GM12878 (cell line): ENCODE measurements around the gene CCDC57.

Source experiments
- CHD2 ChIP-seq: IDR thresholded peaks from 2 replicates; pipeline ENCODE4 v1.6.1; 2011; ENCODE audit warnings: low read depth, low read length, improper control_type of control experiment, borderline replicate concordance
- JUND ChIP-seq: IDR thresholded peaks from 2 replicates; pipeline ENCODE4 v1.6.1; 2012; ENCODE audit warnings: low read depth, mild to moderate bottlenecking, low read length, improper control_type of control experiment, moderate library complexity
- POLR2A ChIP-seq: IDR thresholded peaks from 2 replicates; pipeline ENCODE4 v1.6.1; 2011; ENCODE audit warnings: low read depth, mild to moderate bottlenecking, low read length
- POLR2AphosphoS5 ChIP-seq: IDR thresholded peaks from 2 replicates; pipeline ENCODE4 v1.6.1; 2011; ENCODE audit warnings: mild to moderate bottlenecking, low read length, inconsistent platforms
- SUZ12 ChIP-seq: fragments of 200-600 bp; sonication (generic); IDR thresholded peaks from one replicate; pipeline ENCODE4 v1.6.1; 2018; ENCODE audit warnings: antibody characterized with exemption, mild to moderate bottlenecking; ENCODE audit not compliant: unreplicated experiment
- TF ChIP-seq, protein P1 (sequence below), 3 experiments: IDR thresholded peaks in 2 of 3; conservative IDR thresholded peaks in 1 of 3; 2 replicates each; pipeline ENCODE4 v1.5.1; 2011; ENCODE audit warnings: low read depth in 3 of 3, low read length in 3 of 3, mild to moderate bottlenecking in 3 of 3, control low read depth in 2 of 3, moderate library complexity in 2 of 3, inconsistent platforms in 1 of 3, mixed read lengths in 1 of 3; ENCODE audit not compliant: control insufficient read depth in 2 of 3, insufficient read depth in 1 of 3; ENCODE audit errors: extremely low read depth in 1 of 3
- TF ChIP-seq, protein P2 (sequence below): IDR thresholded peaks from 2 replicates; pipeline ENCODE4 v1.6.1; 2011; ENCODE audit warnings: mild to moderate bottlenecking, low read depth, low read length, moderate library complexity; ENCODE audit not compliant: insufficient replicate concordance
- TF ChIP-seq, protein P3 (sequence below): IDR thresholded peaks from 2 replicates; pipeline ENCODE4 v1.6.1; 2011; ENCODE audit warnings: borderline replicate concordance, low read depth, mild to moderate bottlenecking, moderate library complexity, mixed read lengths, low read length; ENCODE audit not compliant: insufficient read depth; ENCODE audit errors: extremely low read length

- TF ChIP-seq, protein P1, sequence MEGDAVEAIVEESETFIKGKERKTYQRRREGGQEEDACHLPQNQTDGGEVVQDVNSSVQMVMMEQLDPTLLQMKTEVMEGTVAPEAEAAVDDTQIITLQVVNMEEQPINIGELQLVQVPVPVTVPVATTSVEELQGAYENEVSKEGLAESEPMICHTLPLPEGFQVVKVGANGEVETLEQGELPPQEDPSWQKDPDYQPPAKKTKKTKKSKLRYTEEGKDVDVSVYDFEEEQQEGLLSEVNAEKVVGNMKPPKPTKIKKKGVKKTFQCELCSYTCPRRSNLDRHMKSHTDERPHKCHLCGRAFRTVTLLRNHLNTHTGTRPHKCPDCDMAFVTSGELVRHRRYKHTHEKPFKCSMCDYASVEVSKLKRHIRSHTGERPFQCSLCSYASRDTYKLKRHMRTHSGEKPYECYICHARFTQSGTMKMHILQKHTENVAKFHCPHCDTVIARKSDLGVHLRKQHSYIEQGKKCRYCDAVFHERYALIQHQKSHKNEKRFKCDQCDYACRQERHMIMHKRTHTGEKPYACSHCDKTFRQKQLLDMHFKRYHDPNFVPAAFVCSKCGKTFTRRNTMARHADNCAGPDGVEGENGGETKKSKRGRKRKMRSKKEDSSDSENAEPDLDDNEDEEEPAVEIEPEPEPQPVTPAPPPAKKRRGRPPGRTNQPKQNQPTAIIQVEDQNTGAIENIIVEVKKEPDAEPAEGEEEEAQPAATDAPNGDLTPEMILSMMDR (IDR thresholded peaks at IDR 0.05 in 2 of 3, conservative IDR thresholded peaks at IDR 0.05 in 1 of 3; ENCODE audit: control insufficient read depth in 2 of 3, extremely low read depth in 1 of 3, insufficient read depth in 1 of 3, low read depth in 3 of 3, low read length in 3 of 3): no peak
- TF ChIP-seq, protein P2, sequence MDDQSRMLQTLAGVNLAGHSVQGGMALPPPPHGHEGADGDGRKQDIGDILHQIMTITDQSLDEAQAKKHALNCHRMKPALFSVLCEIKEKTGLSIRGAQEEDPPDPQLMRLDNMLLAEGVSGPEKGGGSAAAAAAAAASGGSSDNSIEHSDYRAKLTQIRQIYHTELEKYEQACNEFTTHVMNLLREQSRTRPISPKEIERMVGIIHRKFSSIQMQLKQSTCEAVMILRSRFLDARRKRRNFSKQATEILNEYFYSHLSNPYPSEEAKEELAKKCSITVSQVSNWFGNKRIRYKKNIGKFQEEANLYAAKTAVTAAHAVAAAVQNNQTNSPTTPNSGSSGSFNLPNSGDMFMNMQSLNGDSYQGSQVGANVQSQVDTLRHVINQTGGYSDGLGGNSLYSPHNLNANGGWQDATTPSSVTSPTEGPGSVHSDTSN: no peak
- TF ChIP-seq JUND: no peak
- TF ChIP-seq POLR2AphosphoS5: no peak
- TF ChIP-seq CHD2: no peak
- TF ChIP-seq SUZ12: no peak
- TF ChIP-seq POLR2A: peak; percentile 59
- TF ChIP-seq, protein P3, sequence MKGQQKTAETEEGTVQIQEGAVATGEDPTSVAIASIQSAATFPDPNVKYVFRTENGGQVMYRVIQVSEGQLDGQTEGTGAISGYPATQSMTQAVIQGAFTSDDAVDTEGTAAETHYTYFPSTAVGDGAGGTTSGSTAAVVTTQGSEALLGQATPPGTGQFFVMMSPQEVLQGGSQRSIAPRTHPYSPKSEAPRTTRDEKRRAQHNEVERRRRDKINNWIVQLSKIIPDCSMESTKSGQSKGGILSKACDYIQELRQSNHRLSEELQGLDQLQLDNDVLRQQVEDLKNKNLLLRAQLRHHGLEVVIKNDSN: no peak
Observed at GRCh38 chr17:82084373-82085030, 128.1 kb downstream of the CCDC57 start.
